Hematopoietic multipotent progenitor cell treated with erythropoietin and hydrocortisone succinate and interleukin-3 and kit ligand, for 15 days (in vitro differentiated cells): ENCODE results near the gene PSMD5.

Source experiments
- DNase-seq: peaks from one replicate; pipeline ENCODE4 v3.0.0-alpha.2; 2015; ENCODE audit warnings: low spot score

The PSMD5 gene

DNA sequence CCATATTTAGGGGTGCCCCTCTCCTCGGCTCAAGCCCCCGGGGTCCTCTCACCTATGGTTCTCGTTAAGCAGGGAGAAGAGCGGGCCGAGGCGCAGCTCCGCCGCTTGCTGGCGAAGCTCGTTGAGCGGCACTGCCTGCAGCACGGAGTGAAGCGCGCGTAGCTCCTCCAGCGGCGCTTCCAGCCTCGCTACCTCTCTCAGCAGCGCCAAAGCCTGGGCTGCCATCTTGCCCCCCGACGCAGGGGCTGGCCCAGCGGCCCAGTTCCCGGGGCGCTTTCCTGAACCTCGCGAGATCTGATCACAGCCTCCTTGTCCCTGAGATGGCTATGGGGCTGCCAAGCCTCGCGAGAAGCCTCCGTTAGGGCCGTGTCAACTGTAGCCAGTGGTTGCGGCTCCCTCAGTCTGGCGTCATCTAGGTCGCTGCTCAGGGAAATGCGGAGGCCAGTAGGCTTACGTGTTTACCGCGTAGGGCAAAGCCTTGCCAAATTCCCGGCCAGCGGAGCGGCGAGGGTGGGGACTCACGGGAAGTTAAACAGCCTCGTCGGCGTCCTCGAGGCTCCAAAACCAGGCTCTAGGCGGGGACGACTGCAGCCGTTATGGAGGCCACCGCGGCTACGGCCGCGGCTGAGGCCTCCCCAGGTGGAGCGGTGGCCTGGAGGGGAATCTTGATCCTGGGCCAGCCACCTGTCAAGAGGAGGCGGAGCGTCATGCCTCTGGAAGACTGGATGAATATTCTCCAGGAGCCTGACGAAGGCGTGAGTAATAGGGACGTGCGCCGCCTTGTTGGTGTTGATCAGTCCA lies at the start of gene PSMD5:
Gene PSMD5, minus strand, starts transcription at position 238 of the 801 bp plus-strand sequence. Its CDS starts 13 bp downstream, at position 225.
- DNase-seq: peak; percentile 97

- no peak for DNase-seq
These were observed 49.4 kb upstream of the PSMD5 start for GRCh38 chr9:120891884-120892747.

- DNase-seq: no peak
These were observed 48.6 kb upstream of the PSMD5 start for GRCh38 chr9:120891245-120891883.

GRCh38 chr9:120890320-120891244 lies 47.9 kb upstream of the PSMD5 start:
- no peak for DNase-seq

GRCh38 chr9:120889606-120890271 lies 47.0 kb upstream of the PSMD5 start:
- no peak for DNase-seq

- no peak for DNase-seq
These were observed 45.9 kb upstream of the PSMD5 start for GRCh38 chr9:120888626-120889025.

DNA sequence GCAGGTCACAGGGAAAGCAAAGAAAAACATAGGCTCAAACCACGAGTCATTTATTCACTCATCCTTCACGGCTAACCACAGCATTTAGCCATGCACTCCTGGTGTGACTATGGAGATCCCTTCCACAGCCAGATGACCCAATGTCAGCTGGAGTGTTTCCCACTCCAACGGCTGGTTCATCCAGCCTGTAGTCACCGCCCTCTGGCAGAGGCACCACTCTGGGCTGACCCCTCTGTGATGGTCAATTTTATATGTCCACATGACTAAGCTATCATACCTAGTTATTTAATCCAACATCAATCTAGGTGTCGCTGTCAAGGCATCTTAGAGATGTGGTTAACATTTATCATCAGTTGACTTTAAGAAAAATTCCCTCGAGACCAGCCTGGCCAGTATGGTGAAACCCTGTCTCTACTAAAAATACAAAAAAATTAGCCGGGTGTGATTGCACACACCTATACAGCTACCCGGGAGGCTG lies 43.8 kb upstream of the PSMD5 start:
- DNase-seq: no peak

GRCh38 chr9:120885958-120886357 lies 43.2 kb upstream of the PSMD5 start:
- DNase-seq: no peak

GRCh38 chr9:120885457-120885856 lies 42.7 kb upstream of the PSMD5 start:
- DNase-seq: no peak

DNA sequence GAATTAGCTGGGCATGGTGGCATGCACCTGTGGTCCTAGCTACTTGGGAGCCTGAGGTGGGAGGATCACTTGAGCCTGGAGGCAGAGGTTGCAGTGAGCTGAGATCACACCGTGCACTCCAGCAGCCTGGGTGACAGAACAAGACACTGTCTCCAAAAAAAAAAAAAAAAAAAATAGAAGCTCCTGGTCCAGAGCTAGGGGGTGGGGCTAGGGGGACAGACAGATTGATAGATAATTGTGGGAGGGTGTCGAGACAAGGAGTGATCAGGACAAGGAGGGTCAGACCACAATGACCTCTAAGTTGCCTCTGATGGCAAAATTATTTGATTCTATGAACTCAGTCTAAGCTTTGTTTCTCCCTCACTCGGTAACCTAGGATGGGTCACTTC lies 40.9 kb upstream of the PSMD5 start:
- no peak for DNase-seq

- no peak for DNase-seq
These were observed 40.3 kb upstream of the PSMD5 start for GRCh38 chr9:120882935-120883607.

DNA sequence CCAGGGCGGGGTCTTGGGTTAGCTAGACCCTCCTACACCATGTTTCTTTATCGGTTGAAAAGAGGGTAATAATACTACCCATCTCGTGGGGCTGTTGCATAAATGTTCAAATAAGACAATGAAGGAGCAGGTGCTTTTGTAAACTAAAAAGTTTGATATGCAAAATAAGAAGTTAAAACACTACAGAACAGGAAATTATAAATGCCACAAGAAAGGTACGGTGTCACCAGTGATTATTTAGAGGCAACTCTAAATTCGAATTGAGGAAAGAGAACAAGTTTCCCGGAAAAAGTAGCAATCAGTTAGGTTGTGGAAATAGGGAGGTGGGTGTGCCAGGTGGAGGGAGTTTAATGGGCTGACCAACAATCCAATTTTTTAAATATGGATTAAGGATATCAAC lies 36.7 kb upstream of the PSMD5 start:
- no peak for DNase-seq

- DNase-seq: no peak
These were observed 35.7 kb upstream of the PSMD5 start for GRCh38 chr9:120878188-120879130.

- peak; percentile 60 for DNase-seq
These were observed 34.7 kb upstream of the PSMD5 start for GRCh38 chr9:120877276-120878034.

- DNase-seq: peak; percentile 29
These were observed 34.1 kb upstream of the PSMD5 start, which contains the start of gene PHF19 for GRCh38 chr9:120876842-120877240. PHF19 (minus strand) TSS chr9:120877188; CDS start chr9:120874741, 2,447 bp downstream.

DNA sequence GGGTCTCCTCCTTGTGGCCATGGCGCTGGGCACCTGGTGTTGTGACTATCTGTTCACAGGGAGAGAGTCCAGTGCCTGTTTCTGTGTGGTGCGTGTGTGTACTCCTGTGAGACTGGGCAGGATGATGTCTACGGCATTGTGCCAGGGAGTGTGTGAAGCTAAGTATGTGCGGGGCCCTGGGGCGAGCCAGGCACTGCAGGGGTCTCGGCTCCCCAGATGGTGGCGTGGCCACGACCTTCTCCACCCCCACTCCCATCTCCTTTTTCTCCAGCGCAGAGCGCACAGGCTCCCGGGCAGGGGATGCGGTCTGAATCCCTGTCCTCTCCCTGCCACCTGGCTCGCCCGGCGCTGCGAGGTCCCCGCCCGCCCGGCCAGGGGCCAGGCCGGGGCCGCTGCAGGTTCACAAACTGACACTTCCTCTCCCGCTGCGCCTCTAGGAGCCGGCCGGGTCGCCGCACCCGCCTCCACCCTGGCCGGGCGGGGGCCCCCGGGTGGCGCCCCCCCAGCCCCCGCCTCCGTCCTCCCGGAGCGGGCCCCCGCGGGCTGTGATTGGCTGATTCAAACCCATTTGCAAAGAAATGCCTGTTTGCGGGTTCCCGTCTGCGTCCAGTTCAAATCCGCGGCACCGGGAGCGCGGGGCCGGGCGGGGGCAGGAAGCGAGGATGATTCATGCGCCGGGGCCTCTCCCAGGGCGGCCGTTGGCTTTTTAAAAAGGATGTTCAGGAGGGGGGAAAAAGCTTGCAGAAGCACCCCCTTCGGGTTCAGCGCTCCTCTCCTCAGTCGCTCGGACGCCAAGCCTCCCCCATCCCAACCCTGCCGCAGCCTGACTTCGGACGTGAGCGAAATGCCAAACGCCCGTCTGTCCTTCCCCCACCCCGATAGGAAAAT lies 33.5 kb upstream of the PSMD5 start:
- DNase-seq: peak; percentile 74

- DNase-seq: no peak
These were observed 32.9 kb upstream of the PSMD5 start for GRCh38 chr9:120875643-120875953.
